BJ (cell line): ENCODE data around the gene GNG13. TPM values are rescaled to one million over a fixed set of nuclear protein-coding genes. Genes with fewer than 3 reads are reported as not detected.

ENCODE experiments used
- CTCF ChIA-PET: fragments of 350-600 bp; formaldehyde crosslinking; extraction: SDS; loops from one replicate; lab custom pipeline; 2021; ENCODE audit warnings: antibody characterized with exemption, inconsistent platforms; lab: Yijun Ruan, JAX
- POLR2A ChIA-PET: fragments of 300-600 bp; sonication (Branson Sonifier 250); formaldehyde crosslinking; extraction: SDS; loops from one replicate; lab custom pipeline; 2021; ENCODE audit warnings: antibody characterized with exemption; lab: Charles Lee
- DNase-seq: peaks from one replicate; pipeline ENCODE4 v3.0.0-alpha.2; 2011; ENCODE audit warnings: low read depth
- H3K27me3 ChIP-seq: 2 replicates; pipeline ENCODE4 v1.6.0; 2011; ENCODE audit warnings: low read length; ENCODE audit not compliant: control insufficient read depth, insufficient read depth
- H3K36me3 ChIP-seq: 2 replicates; pipeline ENCODE4 v1.5.1; 2011; ENCODE audit warnings: low read length; ENCODE audit not compliant: control insufficient read depth, insufficient read depth
- H3K4me3 ChIP-seq: 2 replicates; pipeline ENCODE4 v1.5.1; 2011; ENCODE audit warnings: low read depth, mild to moderate bottlenecking, control low read depth, low read length
- CTCF ChIP-seq: IDR thresholded peaks from 2 replicates; pipeline ENCODE4 v1.5.1; 2011; ENCODE audit warnings: low read depth, mild to moderate bottlenecking, control low read depth, inconsistent platforms, low read length, moderate library complexity; ENCODE audit not compliant: insufficient read depth
- polyA minus RNA-seq: library from RNA; depleted of rRNA, polyadenylated mRNA; stranded (reverse); fragments of >200 nt; gene quantifications from 2 replicates; pipeline ENCODE4 v1.2.3, GENCODE V29; 2011; rRNA and poly(A)+ RNA removed
- polyA plus RNA-seq: library from polyadenylated mRNA; depleted of rRNA; stranded (reverse); fragments of >200 nt; gene quantifications from 2 replicates; pipeline ENCODE4 v1.2.3, GENCODE V29; 2011; rRNA removed

The GNG13 gene
- polyA plus RNA-seq (not detected in 2 replicates), polyA minus RNA-seq (not detected in 2 replicates)

- H3K4me3 ChIP-seq = no peak within 1 kb of the TSS
- TF ChIP-seq CTCF = no peak
- POLR2A ChIA-PET = no interaction called here
- H3K27me3 ChIP-seq = peaks cover 17% of the 10 kb centered on the region
- no peak for DNase-seq
- no peaks in the 10 kb centered on the region for H3K36me3 ChIP-seq
- CTCF ChIA-PET = interaction anchor here (1.1 kb wide), 1 partner anchor 255 kb away, joined by 3 read pairs; no protein-coding TSS in a partner anchor
These were observed at the start of gene GNG13 for GRCh38 chr16:799948-800833. Gene GNG13, minus strand, starts transcription at chr16:800734. Its CDS starts 1,657 bp downstream, at chr16:799077.

GRCh38 chr16:848510-849253 lies 48.1 kb upstream of the GNG13 start:
- DNase-seq = no peak
- CTCF ChIA-PET = no interaction called here
- POLR2A ChIA-PET = no interaction called here

GRCh38 chr16:847681-848445 lies 47.3 kb upstream of the GNG13 start:
- no peak for TF ChIP-seq CTCF
- Histone ChIP-seq H3K4me3 (no peak overlapping the region), H3K27me3 (no peaks in the 10 kb centered on the region), H3K36me3 (no peaks in the 10 kb centered on the region)
- DNase-seq = no peak
- ChIA-PET POLR2A (no interaction called here), CTCF (no interaction called here)

More at GRCh38 chr16:848510-849253, 48.1 kb upstream of the GNG13 start:
- Histone ChIP-seq H3K27me3 (no peaks in the 10 kb centered on the region), H3K36me3 (no peaks in the 10 kb centered on the region), H3K4me3 (no peak overlapping the region)
- TF ChIP-seq CTCF = no peak

- no peak for DNase-seq
- no peak for TF ChIP-seq CTCF
- CTCF ChIA-PET = no interaction called here
- H3K36me3 ChIP-seq = no peaks in the 10 kb centered on the region
- no peaks in the 10 kb centered on the region for H3K27me3 ChIP-seq
- POLR2A ChIA-PET = no interaction called here
- no peak overlapping the region for H3K4me3 ChIP-seq
These were observed 46.6 kb upstream of the GNG13 start for GRCh38 chr16:847151-847550.

- Histone ChIP-seq H3K36me3 (no peaks in the 10 kb centered on the region), H3K27me3 (no peaks in the 10 kb centered on the region), H3K4me3 (no peak overlapping the region)
- no peak for DNase-seq
- ChIA-PET POLR2A (no interaction called here), CTCF (no interaction called here)
- no peak for TF ChIP-seq CTCF
These were observed 44.8 kb upstream of the GNG13 start for GRCh38 chr16:845351-845745.
